AG09319 (cell line): Measurements from ENCODE around the gene TSC1.

Experiments used
- DNase-seq: peaks from one replicate; pipeline ENCODE4 v3.0.0-alpha.2; 2010; ENCODE audit warnings: low read depth; ENCODE audit errors: extremely low read depth
- CTCF ChIP-seq: IDR thresholded peaks from 2 replicates; pipeline ENCODE4 v1.5.1; 2011; ENCODE audit warnings: low read depth, mild to moderate bottlenecking, inconsistent platforms, low read length, moderate library complexity

TSC1 gene

DNA sequence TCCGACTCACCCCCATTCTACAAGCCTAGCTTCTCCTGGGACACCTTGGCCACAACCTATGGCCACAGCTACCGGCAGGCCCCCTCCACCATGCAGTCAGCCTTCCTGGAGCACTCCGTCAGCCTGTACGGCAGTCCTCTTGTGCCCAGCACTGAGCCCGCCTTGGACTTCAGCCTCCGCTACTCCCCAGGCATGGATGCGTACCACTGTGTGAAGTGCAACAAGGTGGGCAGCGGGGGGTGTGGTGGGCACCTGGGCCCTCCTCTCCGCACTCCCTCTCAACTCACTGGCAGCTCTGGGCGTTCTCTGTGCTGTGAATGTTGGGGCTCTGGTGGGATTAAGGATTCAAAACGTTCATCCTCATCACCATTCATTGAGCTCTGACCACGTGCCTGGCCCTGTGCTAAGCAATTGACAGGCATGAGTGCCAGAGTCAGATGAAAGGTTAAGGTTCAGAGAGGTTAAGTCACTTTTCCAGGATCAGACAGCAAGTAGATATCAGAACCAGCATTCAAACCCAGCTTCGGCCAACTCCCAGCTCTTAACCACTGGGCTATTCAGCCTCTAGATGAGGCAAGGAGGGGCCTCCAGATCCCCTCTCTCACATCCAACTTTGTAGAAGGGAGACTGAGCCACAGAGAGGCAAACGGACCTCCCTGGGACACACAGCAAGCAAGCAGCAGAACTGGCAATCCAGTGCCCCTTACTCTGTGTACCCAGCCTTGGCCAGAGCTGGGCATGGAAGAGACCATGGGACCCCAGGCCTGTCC lies 44.0 kb upstream of the TSC1 start:
- no peak for DNase-seq
- TF ChIP-seq CTCF = no peak

DNA sequence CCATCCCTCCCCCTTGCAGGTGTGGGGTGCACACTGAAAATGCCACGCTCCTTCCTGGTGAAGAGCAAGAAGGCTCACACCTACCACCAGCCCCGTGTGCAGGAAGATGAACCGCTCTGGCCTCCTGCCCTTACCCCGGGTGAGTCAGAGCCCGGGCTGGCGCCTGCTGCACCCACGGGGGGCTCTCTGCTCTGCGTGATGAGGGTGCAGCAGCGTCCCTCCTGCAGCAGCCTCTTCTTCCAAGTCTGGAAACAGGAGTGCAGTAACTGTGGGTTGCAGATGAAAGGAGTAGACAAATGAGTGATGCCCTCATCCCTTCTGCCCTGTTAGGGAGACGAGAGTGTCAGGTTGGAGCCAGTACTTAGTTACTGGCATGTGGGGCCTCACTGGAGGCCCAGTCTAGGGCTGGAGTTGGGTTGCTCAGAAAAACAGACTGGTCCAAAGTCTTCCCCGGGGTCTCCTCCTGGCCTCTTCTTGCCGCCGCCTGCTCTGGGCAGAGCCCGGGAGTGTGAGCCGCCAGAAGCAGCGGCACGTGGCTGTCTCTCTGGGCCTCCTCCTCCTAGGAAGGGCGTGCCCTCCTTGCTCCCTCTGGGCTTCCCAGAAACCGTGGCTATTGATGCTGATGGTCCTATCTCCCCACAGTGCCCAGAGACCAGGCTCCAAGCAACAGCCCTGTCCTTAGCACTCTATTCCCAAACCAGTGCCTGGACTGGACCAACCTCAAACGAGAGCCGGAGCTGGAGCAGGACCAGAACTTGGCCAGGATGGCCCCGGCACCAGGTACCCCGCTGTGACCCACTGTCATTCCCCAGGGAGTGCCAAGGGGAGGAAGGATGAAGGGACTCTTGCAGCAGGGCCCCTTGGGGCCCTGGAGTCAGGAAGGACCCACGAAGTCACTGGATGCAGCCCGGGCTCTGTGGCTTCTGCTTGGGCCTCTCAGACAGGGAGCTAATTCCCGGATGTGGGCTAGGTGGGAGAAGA lies 42.5 kb upstream of the TSC1 start:
- DNase-seq = no peak
- TF ChIP-seq CTCF = no peak

- no peak for TF ChIP-seq CTCF
- no peak for DNase-seq
Measured at GRCh38 chr9:132986114-132986513, 41.7 kb upstream of the TSC1 start.

DNA sequence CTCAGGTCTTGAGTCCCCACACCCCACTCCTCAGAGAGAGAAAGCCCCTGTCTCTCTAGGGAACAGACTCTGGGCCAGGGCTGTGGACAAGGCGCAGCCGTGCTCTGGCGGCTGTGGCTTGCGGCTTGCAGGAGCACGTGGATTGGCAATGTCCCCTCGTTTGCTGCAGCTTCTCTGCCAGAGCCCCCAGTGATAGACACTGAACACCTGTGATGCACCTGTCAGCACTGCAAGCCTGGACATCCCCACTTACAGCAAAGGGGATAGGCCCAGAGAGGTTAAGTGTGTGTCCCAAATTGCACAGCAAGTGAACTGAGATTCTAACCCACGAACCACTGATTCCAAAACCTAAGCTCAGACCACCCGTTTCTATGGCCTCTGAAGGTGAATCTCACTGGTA lies 41.1 kb upstream of the TSC1 start:
- TF ChIP-seq CTCF = no peak
- no peak for DNase-seq

DNA sequence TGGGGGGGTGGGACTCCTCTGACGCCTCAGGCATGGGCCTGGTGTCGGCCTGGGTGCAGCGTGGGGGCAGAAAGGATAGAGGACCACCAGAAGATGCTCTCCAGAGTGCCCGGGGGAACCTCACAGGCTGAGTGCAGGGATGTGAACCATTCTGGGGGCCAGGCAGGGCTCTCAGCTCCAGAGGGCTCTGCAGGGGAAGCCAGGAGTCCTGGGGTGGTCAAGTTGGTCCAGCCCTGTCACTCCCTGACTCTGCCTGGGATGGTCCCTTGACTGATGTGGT lies 40.6 kb upstream of the TSC1 start:
- no peak for TF ChIP-seq CTCF
- no peak for DNase-seq

- no peak for DNase-seq
- TF ChIP-seq CTCF = no peak
Measured at GRCh38 chr9:132984202-132985070, 40.0 kb upstream of the TSC1 start.
